Esophagus muscularis mucosa (tissue), 4 donors: ENCODE measurements around the gene ZNF711. TPM values are rescaled to one million over a fixed set of nuclear protein-coding genes. Genes with fewer than 3 reads are reported as not detected.
"Not testable (repeated sequence)": the region's sequence is repeated elsewhere in the genome, so short reads cannot be mapped to it uniquely, and the experiment has no call there.

Experiments
- DNase-seq: peaks from one replicate; pipeline ENCODE4 v3.0.0-alpha.2; 2017; ENCODE audit errors: extremely low spot score
- H3K27ac ChIP-seq, 4 donors: fragments of 200-600 bp; sonication (generic); replicated peaks in 1 of 4; 1 replicate in 3 of 4; 2 replicates in 1 of 4; pipeline ENCODE4 v1.5.1; 2016 to 2019; ENCODE audit warnings: mild to moderate bottlenecking in 1 of 4
- H3K27me3 ChIP-seq, 4 donors: fragments of 200-600 bp; sonication (generic); one replicate each; pipeline versions ENCODE4 v1.5.1 to v1.6.0; 2016 to 2019
- H3K36me3 ChIP-seq, 4 donors: fragments of 200-600 bp; sonication (generic); one replicate each; pipeline ENCODE4 v1.5.1; 2016 to 2019
- H3K4me1 ChIP-seq, 4 donors: fragments of 200-600 bp; sonication (generic); one replicate each; pipeline ENCODE4 v1.5.1; 2016 to 2019
- H3K4me3 ChIP-seq, 4 donors: fragments of 200-600 bp; sonication (generic); 1 replicate in 2 of 4; 2 replicates in 2 of 4; pipeline ENCODE4 v1.5.1; 2016 to 2019; ENCODE audit warnings: mild to moderate bottlenecking in 4 of 4, moderate library complexity in 1 of 4
- H3K9me3 ChIP-seq, 4 donors: fragments of 200-600 bp; sonication (generic); 1 replicate in 3 of 4; 2 replicates in 1 of 4; pipeline ENCODE4 v1.5.1; 2016 to 2019
- CTCF ChIP-seq, 3 experiments: fragments of 200-600 bp in 2 of 3; fragments of 450-650 bp in 1 of 3; sonication (generic) in 2 of 3; IDR thresholded peaks; one replicate each; pipeline ENCODE4 v1.5.1; 2017 to 2019; ENCODE audit warnings: antibody characterized with exemption in 3 of 3, mild to moderate bottlenecking in 2 of 3, moderate library complexity in 1 of 3
- EP300 ChIP-seq: sonication (generic); formaldehyde crosslinking; IDR thresholded peaks from one replicate; pipeline ENCODE4 v1.6.1; 2017; ENCODE audit warnings: antibody characterized with exemption
- POLR2A ChIP-seq: fragments of 450-650 bp; IDR thresholded peaks from one replicate; pipeline ENCODE4 v1.6.1; 2017; ENCODE audit warnings: antibody characterized with exemption, moderate library complexity, mild to moderate bottlenecking, low read depth
- POLR2AphosphoS5 ChIP-seq, 2 donors: sonication (generic); formaldehyde crosslinking; IDR thresholded peaks; one replicate each; pipeline ENCODE4 v1.6.1; 2017; ENCODE audit warnings: antibody characterized with exemption in 2 of 2
- WGBS: methylation state at CpG from one replicate; pipeline ENCODE4 v1.1.5; 2018; 5-methylcytosine and 5-hydroxymethylcytosine counted together
- intact Hi-C: fragments of 100-400 bp; cut with DNase I; formaldehyde crosslinking; loops from one replicate; pipeline ENCODE4 v1.15.1; 2023
- total RNA-seq, 4 donors: library from RNA; depleted of rRNA; stranded (reverse); fragments of >200 nt; gene quantifications; one replicate each; pipeline versions ENCODE4 v1.1.0 to v1.2.1, GENCODE V29; 2016

ZNF711 gene
- total RNA-seq, 4 donors from 2014 or later: 0.50 to 0.86 (median 0.80) TPM

GRCh38 chrX:85221361-85221760 lies 22.4 kb upstream of the ZNF711 start:
- no peak overlapping the region for H3K4me3 ChIP-seq
- DNase-seq: no peak
- no peaks in the 10 kb centered on the region for H3K9me3 ChIP-seq
- intact Hi-C loops: no loop called here
- H3K27ac ChIP-seq: no peak overlapping the region
- TF ChIP-seq EP300 (no peak), POLR2AphosphoS5 (IDR thresholded peaks at IDR 0.05) (no peak), CTCF (IDR thresholded peaks at IDR 0.05) (no peak), POLR2A (no peak)
- H3K27me3 ChIP-seq: no peaks in the 10 kb centered on the region
- WGBS: 56% methylated on average over 1 of the region's 1 CpG
- no peaks in the 10 kb centered on the region for H3K4me1 ChIP-seq
- H3K36me3 ChIP-seq: no peaks in the 10 kb centered on the region

GRCh38 chrX:85223359-85223758 lies 20.4 kb upstream of the ZNF711 start:
- Histone ChIP-seq H3K27ac (no peak overlapping the region), H3K9me3 (no peaks in the 10 kb centered on the region), H3K36me3 (no peaks in the 10 kb centered on the region), H3K27me3 (no peaks in the 10 kb centered on the region), H3K4me1 (no peaks in the 10 kb centered on the region), H3K4me3 (no peak overlapping the region)
- intact Hi-C loops: no loop called here
- TF ChIP-seq POLR2A (no peak), EP300 (no peak), POLR2AphosphoS5 (IDR thresholded peaks at IDR 0.05) (no peak), CTCF (IDR thresholded peaks at IDR 0.05) (no peak)
- WGBS: 44% methylated on average over 2 of the region's 2 CpGs
- DNase-seq: no peak

- no peak for DNase-seq
- Histone ChIP-seq H3K9me3 (no peaks in the 10 kb centered on the region), H3K27ac (no peak overlapping the region), H3K36me3 (no peaks in the 10 kb centered on the region), H3K4me1 (peaks cover 0 to 9% (median 0%) of the 10 kb centered on the region in 4 donors), H3K4me3 (peak overlapping the region in 3 of 4 donors; percentile 55 to 65 (median 56)), H3K27me3 (peaks cover 0 to 5% (median 0%) of the 10 kb centered on the region in 4 donors)
- WGBS: 68% methylated on average over 2 of the region's 2 CpGs
- TF ChIP-seq POLR2AphosphoS5 (IDR thresholded peaks at IDR 0.05) (no peak), CTCF (IDR thresholded peaks at IDR 0.05) (no peak), EP300 (no peak), POLR2A (no peak)
- intact Hi-C loops: no loop called here
Observed at GRCh38 chrX:85243155-85243554, 636 bp upstream of the ZNF711 start.

DNA sequence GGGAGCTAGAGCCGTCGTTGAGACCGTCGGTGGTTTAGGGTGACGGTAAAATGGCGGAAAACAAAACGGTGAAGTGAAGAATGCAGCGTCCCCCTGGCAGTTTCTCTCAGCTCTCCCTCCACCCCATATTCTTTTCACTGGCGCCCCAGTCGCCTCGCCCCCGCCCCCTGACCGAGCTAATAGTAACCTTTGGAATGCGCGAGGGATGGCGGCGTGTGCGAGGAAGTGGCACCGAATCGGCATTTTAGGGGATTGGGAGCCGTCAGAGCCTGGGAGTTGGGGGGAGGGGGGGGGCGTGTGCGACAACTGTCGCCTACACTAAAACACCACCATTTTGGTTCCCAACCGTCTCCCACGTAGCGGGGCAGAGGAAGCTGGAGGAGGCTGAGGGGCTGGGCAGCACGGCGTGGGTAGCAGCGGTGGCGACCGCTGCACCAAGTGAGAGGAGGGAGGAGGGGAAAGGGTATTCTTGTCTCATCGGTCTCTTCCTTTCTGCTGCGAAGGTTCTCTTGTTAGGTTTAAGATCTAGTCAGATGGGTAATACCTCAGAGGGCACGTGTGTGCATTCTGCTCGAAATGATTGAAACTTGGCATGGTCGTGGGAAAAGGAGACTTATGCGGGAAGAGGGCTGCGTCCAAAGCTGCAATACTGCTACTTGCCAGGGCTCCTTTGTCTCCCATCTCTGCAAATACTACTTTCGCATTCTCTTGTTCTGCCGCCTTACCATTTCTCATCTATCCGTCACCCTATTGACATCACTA lies 840 bp downstream of the ZNF711 start:
- intact Hi-C loops: no loop called here
- Histone ChIP-seq H3K4me1 (peaks cover 0 to 9% (median 0%) of the 10 kb centered on the region in 4 donors), H3K4me3 (peak overlapping the region; percentile 55 to 65 (median 56)), H3K27me3 (peaks cover 0 to 5% (median 0%) of the 10 kb centered on the region in 4 donors), H3K27ac (peak overlapping the region in 1 of 4 donors; percentile 22), H3K36me3 (no peaks in the 10 kb centered on the region), H3K9me3 (no peaks in the 10 kb centered on the region)
- WGBS: 31% methylated on average over 42 of the region's 42 CpGs
- DNase-seq: no peak
- TF ChIP-seq CTCF (IDR thresholded peaks at IDR 0.05) (no peak), POLR2A (no peak)

DNA sequence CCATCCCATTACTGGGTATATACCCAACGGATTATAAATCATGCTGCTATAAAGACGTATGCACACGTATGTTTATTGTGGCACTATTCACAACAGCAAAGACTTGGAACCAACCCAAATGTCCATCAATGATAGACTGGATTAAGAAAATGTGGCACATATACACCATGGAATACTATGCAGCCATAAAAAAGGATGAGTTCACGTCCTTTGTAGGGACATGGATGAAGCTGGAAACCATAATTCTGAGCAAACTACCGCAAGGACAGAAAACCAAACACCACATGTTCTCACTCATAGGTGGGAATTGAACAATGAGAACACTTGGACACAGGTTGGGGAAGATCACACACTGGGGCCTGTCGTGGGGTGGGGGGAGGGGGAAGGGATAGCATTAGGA lies 41.5 kb downstream of the ZNF711 start:
- DNase-seq, intact Hi-C loops, H3K4me1 ChIP-seq, H3K27me3 ChIP-seq, H3K9me3 ChIP-seq, H3K36me3 ChIP-seq, H3K4me3 ChIP-seq, H3K27ac ChIP-seq: not testable (repeated sequence)
- 84% methylated on average over 6 of the region's 6 CpGs for WGBS
